Cardiac fibroblast (primary cell): ENCODE results near the gene SLC17A4.
"Not testable (repeated sequence)": the region's sequence is repeated elsewhere in the genome, so short reads cannot be mapped to it uniquely, and the experiment has no call there.

ENCODE experiments used
- DNase-seq, 2 donors: peaks; one replicate each; pipeline versions ENCODE4 v3.0.0 to v3.0.0-alpha.2; 2010; ENCODE audit warnings: low read depth in 2 of 2
- H3K4me3 ChIP-seq, 2 donors: replicated peaks in 1 of 2; 1 replicate in 1 of 2; 2 replicates in 1 of 2; pipeline ENCODE4 v1.5.1; 2011; ENCODE audit warnings: low read depth in 2 of 2, low read length in 2 of 2, mild to moderate bottlenecking in 2 of 2, moderate library complexity in 1 of 2
- TF ChIP-seq, protein P1 (sequence below): IDR thresholded peaks from one replicate; pipeline ENCODE4 v1.5.1; 2011; ENCODE audit warnings: low read depth, mild to moderate bottlenecking, low read length, inconsistent platforms

Gene SLC17A4

GRCh38 chr6:25735261-25735660 is 19.3 kb upstream of the SLC17A4 start:
- DNase-seq, result no peak
- H3K4me3 ChIP-seq, result no peak overlapping the region
- TF ChIP-seq, protein P1, sequence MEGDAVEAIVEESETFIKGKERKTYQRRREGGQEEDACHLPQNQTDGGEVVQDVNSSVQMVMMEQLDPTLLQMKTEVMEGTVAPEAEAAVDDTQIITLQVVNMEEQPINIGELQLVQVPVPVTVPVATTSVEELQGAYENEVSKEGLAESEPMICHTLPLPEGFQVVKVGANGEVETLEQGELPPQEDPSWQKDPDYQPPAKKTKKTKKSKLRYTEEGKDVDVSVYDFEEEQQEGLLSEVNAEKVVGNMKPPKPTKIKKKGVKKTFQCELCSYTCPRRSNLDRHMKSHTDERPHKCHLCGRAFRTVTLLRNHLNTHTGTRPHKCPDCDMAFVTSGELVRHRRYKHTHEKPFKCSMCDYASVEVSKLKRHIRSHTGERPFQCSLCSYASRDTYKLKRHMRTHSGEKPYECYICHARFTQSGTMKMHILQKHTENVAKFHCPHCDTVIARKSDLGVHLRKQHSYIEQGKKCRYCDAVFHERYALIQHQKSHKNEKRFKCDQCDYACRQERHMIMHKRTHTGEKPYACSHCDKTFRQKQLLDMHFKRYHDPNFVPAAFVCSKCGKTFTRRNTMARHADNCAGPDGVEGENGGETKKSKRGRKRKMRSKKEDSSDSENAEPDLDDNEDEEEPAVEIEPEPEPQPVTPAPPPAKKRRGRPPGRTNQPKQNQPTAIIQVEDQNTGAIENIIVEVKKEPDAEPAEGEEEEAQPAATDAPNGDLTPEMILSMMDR, result no peak

DNA sequence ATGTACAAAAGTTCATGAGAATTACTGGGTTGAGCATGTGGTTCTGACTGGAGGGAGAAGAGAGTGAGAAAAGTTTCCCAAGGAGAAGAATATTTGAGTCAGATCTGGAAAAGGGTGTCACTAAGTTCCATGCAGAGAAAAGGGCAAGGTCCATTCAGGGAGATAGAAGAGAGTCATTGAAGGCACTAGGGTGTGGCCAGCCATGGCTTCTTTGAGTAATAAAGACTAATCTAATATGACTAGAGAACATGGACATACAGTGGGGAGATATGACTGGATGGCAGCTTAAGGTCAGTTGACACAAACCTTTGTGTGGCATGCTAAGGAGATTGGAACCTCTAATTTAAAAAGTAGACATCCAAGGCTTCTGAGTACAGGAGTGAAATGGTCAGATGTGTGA is 10.7 kb upstream of the SLC17A4 start:
- TF ChIP-seq, protein P1, result no peak
- H3K4me3 ChIP-seq, result no peak overlapping the region
- DNase-seq, result no peak

DNA sequence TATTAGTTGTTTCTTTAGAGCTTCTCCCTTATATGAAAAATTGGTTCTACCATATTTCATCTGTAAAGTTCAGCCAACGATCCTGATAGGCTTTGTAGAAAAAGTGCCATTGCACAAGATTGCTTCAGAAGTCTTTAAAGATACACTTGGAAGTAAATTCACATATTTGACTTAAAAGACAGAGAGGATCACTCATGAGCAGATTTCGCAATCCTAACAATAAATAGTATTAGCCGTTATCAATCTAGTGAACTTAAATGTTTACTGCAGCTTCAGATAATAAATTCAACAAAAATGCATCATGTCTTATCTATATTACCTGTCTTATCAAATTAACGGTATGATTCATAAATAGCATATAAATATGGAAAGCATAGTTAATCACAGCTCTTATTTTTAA is 8.7 kb upstream of the SLC17A4 start:
- DNase-seq, result no peak
- H3K4me3 ChIP-seq, result no peak overlapping the region
- TF ChIP-seq, protein P1, result no peak

DNA sequence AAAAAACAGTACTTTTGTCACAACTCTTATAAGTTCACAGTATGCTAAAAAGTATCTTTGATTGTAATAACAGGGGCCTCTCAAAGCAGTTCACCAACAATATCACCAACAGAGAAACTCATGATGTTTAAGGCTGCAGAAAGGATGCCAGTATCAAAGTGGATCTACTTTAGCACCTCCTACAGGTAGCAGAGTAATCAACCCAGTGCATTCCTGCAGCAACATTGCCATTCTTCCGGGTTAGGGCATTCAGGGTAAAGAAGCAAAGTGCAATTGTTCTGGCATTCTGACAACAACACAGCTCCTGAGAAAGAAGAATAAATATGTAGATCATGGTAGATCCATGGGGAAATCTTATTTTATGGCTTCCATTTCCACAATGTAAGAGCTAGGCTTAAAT is 7.6 kb upstream of the SLC17A4 start:
- TF ChIP-seq, protein P1, result no peak
- DNase-seq, result no peak
- H3K4me3 ChIP-seq, result no peak overlapping the region

DNA sequence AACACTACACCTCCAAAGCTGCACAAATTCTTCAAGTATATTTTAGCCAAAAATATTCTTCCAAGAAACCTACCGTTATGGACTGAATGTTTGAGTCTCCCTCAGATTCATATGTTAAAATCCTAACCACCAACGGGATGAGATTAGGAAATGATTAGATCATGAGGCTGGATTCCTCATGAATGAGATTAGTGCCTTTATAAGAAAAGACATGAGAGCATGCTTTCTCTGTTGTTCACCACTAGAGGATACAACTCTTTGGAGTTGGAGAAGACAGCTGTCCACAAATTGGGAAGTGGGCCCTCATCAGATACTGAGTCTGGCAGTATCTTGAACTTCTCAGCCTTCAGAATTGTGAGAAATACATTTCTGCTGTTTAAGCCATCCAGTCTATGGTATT is 7.1 kb upstream of the SLC17A4 start:
- TF ChIP-seq, protein P1, result no peak
- no peak overlapping the region for H3K4me3 ChIP-seq
- DNase-seq, result no peak

GRCh38 chr6:25748049-25748448 is 6.5 kb upstream of the SLC17A4 start:
- no peak for DNase-seq
- TF ChIP-seq, protein P1, result no peak
- H3K4me3 ChIP-seq, result no peak overlapping the region

- not testable (repeated sequence) for DNase-seq, H3K4me3 ChIP-seq
Measured at GRCh38 chr6:25748601-25749517, 5.7 kb upstream of the SLC17A4 start.
